K562 (cell line): ENCODE results near the gene FRRS1L. TPM values are rescaled to one million over a fixed set of nuclear protein-coding genes. Genes with fewer than 3 reads are reported as not detected.

Experiments used
- ATF4 ChIP-seq: fragments of 450-650 bp; formaldehyde crosslinking; IDR thresholded peaks from 2 replicates; pipeline ENCODE4 v1.4.0; 2022; ENCODE audit warnings: mild to moderate bottlenecking, moderate library complexity
- DPF2 ChIP-seq: fragments of 450-650 bp; IDR thresholded peaks from 2 replicates; pipeline ENCODE4 v1.6.1; 2016
- EP400 ChIP-seq: fragments of 450-650 bp; IDR thresholded peaks from 2 replicates; pipeline ENCODE4 v1.6.1; 2017; ENCODE audit warnings: antibody characterized with exemption, mild to moderate bottlenecking, moderate library complexity
- ERF ChIP-seq: fragments of 450-650 bp; formaldehyde crosslinking; IDR thresholded peaks from 2 replicates; pipeline ENCODE4 v1.4.0; 2020; ENCODE audit warnings: mild to moderate bottlenecking, mixed read lengths
- FOXA1 ChIP-seq: fragments of 450-650 bp; IDR thresholded peaks from 2 replicates; pipeline ENCODE4 v1.6.1; 2016; ENCODE audit warnings: mild to moderate bottlenecking, borderline replicate concordance
- FOXK1 ChIP-seq: sonication (generic); formaldehyde crosslinking; IDR thresholded peaks from 2 replicates; pipeline ENCODE4 v1.8.0; 2022; ENCODE audit warnings: missing genetic modification reagents, mild to moderate bottlenecking, borderline replicate concordance
- KDM4B ChIP-seq, 2 experiments: fragments of 450-650 bp in 1 of 2; sonication (generic) in 1 of 2; IDR thresholded peaks; 2 replicates each; pipeline ENCODE4 v1.6.1; 2016 to 2017; ENCODE audit warnings: borderline replicate concordance in 2 of 2, antibody characterized with exemption in 1 of 2, low read depth in 1 of 2, mild to moderate bottlenecking in 1 of 2
- MNT ChIP-seq, 2 experiments: fragments of 450-650 bp; conservative IDR thresholded peaks; 2 replicates each; pipeline ENCODE4 v1.6.1; 2017; ENCODE audit warnings: mild to moderate bottlenecking in 2 of 2, moderate library complexity in 2 of 2
- MTA3 ChIP-seq: fragments of 450-650 bp; formaldehyde crosslinking; IDR thresholded peaks from 2 replicates; pipeline ENCODE4 v1.6.1; 2017; ENCODE audit warnings: mild to moderate bottlenecking, borderline replicate concordance
- MYC ChIP-seq, 2 experiments: fragments of 250-450 bp in 1 of 2; sonication (Bioruptor Pico) in 1 of 2; IDR thresholded peaks; 2 replicates each; pipeline versions ENCODE4 v1.5.1 to v1.6.1; 2012 to 2021; ENCODE audit warnings: low read depth in 2 of 2, borderline replicate concordance in 1 of 2, improper control_type of control experiment in 1 of 2, low read length in 1 of 2, mild to moderate bottlenecking in 1 of 2, moderate library complexity in 1 of 2
- NFATC3 ChIP-seq: fragments of 450-650 bp; IDR thresholded peaks from 2 replicates; pipeline ENCODE4 v1.6.1; 2017; ENCODE audit warnings: mild to moderate bottlenecking
- PBX2 ChIP-seq, 2 experiments: IDR thresholded peaks in 1 of 2; conservative IDR thresholded peaks in 1 of 2; 2 replicates each; pipeline ENCODE4 v1.6.1; 2016; ENCODE audit warnings: low read depth in 2 of 2, mild to moderate bottlenecking in 1 of 2, missing compliant biosample characterization in 1 of 2, missing genetic modification characterization in 1 of 2, moderate library complexity in 1 of 2
- TAF7 ChIP-seq: fragments of 450-650 bp; IDR thresholded peaks from 2 replicates; pipeline ENCODE4 v1.6.1; 2016; ENCODE audit warnings: missing genetic modification characterization, missing compliant biosample characterization
- TAL1 ChIP-seq: fragments of 450-650 bp; IDR thresholded peaks from 2 replicates; pipeline ENCODE4 v1.6.1; 2016; ENCODE audit warnings: mild to moderate bottlenecking
- TRIM24 ChIP-seq, 2 experiments: fragments of 450-650 bp; IDR thresholded peaks; 2 replicates each; pipeline ENCODE4 v1.6.1; 2016
- ZNF184 ChIP-seq: sonication (generic); formaldehyde crosslinking; IDR thresholded peaks from 2 replicates; pipeline ENCODE4 v1.5.0; 2020; ENCODE audit warnings: missing genetic modification reagents
- ZNF780A ChIP-seq: fragments of 250-450 bp; sonication (Bioruptor Pico); IDR thresholded peaks from 2 replicates; pipeline ENCODE4 v1.5.0; 2021; ENCODE audit warnings: mild to moderate bottlenecking
- polyA plus RNA-seq, 8 experiments: library from polyadenylated mRNA; depleted of rRNA in 4 of 8; stranded (reverse) in 5 of 8; unstranded in 3 of 8; fragments of >200 nt; fragmentation: Nextera tagmentation in 2 of 8; fragmentation: Illumina TruSeq in 1 of 8; extraction: Ambion mirVana in 2 of 8; extraction: Trizol in 1 of 8; gene quantifications; 2 replicates each; pipeline versions ENCODE4 v1.2.1 to v1.2.3, GENCODE V29; 2011 to 2014; ENCODE audit warnings: inconsistent platforms in 1 of 8, missing spikeins in 1 of 8
- total RNA-seq, 7 experiments: library from RNA; depleted of rRNA in 6 of 7; stranded (reverse); fragments of >200 nt in 6 of 7; fragmentation: Illumina TruSeq in 2 of 7; extraction: Trizol in 2 of 7; gene quantifications; 2 replicates each; pipeline versions ENCODE4 v1.2.1 to v1.2.3, GENCODE V29; 2011 to 2021; ENCODE audit warnings: low replicate concordance in 1 of 7
- TF ChIP-seq, protein P1 (sequence below): fragments of 450-650 bp; IDR thresholded peaks from 2 replicates; pipeline ENCODE4 v1.6.1; 2018; ENCODE audit warnings: mild to moderate bottlenecking, low read depth; ENCODE audit not compliant: partially characterized antibody
- TF ChIP-seq, protein P2 (sequence below): sonication (generic); formaldehyde crosslinking; IDR thresholded peaks from 2 replicates; pipeline ENCODE4 v1.8.0; 2023; ENCODE audit warnings: mild to moderate bottlenecking, missing genetic modification reagents

The FRRS1L gene
- total and polyA plus RNA-seq, 9 of the 15 experiments (the other 6 are each of a cell fraction or from before 2014, with no cell fraction given) = under 0.01 to 0.04 (median 0.03) TPM; not detected in 5

DNA sequence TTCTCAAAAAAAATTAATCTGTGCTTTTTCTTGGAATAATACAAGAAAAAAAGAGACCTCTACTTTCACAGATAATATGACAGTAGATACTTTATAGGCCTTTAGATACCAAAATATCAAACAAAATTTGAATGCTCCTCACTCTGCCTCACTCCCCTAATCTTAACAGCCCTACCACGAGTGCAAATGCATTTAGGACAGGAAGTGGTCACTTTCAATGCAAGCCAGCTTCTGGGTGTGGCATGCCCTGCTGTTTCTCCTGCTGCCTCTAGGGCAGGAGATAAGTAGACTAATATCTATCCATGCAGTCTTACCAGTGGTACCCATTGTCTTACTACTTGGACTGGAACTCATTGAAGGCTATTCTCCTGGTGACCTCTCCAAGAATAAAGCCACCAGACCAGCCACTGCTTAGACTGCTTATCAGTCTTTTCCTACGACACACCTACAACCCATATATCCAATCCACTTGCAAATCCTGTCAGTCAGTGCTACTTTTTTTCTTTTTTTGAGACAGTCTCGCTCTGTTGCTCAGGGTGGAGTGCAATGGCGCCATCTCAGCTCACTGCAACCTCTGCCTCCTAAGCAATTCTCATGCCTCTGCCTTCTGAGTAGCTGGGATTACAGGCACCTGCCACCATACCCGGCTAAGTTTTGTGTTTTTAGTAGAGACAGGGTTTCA is 23.0 kb downstream of the FRRS1L start (continued):
- TF ChIP-seq TAF7 (tag) = no peak
- TF ChIP-seq ZNF780A (CRISPR knock-in tag) = no peak
- peak; percentile 25 to 49; a peak in 2 of 4 replicates for TF ChIP-seq MNT (conservative IDR thresholded peaks at IDR 0.05)
- TF ChIP-seq TAL1 = peak; percentile 42; the same call in 1 of the 2 replicates
- TF ChIP-seq FOXA1 = no peak
- no peak for TF ChIP-seq ATF4 (CRISPR knock-in tag)
- peak; percentile 73 for TF ChIP-seq MYC (IDR thresholded peaks at IDR 0.05; ENCODE audit: low read depth, low read length)
- no peak for TF ChIP-seq MYC (CRISPR knock-in tag; IDR thresholded peaks at IDR 0.05; ENCODE audit: borderline replicate concordance, low read depth)
- TF ChIP-seq, protein P1, sequence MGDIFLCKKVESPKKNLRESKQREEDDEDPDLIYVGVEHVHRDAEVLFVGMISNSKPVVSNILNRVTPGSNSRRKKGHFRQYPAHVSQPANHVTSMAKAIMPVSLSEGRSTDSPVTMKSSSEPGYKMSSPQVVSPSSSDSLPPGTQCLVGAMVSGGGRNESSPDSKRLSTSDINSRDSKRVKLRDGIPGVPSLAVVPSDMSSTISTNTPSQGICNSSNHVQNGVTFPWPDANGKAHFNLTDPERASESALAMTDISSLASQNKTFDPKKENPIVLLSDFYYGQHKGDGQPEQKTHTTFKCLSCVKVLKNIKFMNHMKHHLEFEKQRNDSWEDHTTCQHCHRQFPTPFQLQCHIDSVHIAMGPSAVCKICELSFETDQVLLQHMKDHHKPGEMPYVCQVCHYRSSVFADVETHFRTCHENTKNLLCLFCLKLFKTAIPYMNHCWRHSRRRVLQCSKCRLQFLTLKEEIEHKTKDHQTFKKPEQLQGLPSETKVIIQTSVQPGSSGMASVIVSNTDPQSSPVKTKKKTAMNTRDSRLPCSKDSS = peak; percentile 38
- TF ChIP-seq DPF2 = peak; percentile 80
- peak; percentile 36; the same call in 1 of the 2 replicates for TF ChIP-seq EP400
- TF ChIP-seq MTA3 = 0 out of 2 replicates have a peak, but pooled peaks have one; percentile 33
- no peak for TF ChIP-seq FOXK1 (CRISPR knock-in tag)
- TF ChIP-seq ZNF184 = no peak
- 0 out of 4 replicates have a peak, but pooled peaks have one; percentile 10 to 14 for TF ChIP-seq TRIM24 (IDR thresholded peaks at IDR 0.05)
- no peak for TF ChIP-seq NFATC3
- no peak for TF ChIP-seq ERF (CRISPR knock-in tag)
- TF ChIP-seq, protein P2, sequence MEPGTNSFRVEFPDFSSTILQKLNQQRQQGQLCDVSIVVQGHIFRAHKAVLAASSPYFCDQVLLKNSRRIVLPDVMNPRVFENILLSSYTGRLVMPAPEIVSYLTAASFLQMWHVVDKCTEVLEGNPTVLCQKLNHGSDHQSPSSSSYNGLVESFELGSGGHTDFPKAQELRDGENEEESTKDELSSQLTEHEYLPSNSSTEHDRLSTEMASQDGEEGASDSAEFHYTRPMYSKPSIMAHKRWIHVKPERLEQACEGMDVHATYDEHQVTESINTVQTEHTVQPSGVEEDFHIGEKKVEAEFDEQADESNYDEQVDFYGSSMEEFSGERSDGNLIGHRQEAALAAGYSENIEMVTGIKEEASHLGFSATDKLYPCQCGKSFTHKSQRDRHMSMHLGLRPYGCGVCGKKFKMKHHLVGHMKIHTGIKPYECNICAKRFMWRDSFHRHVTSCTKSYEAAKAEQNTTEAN (CRISPR knock-in tag) = no peak
- TF ChIP-seq PBX2 (CRISPR knock-in tag; IDR thresholded peaks at IDR 0.05; ENCODE audit: low read depth) = no peak
- no peak for TF ChIP-seq PBX2 (tag; conservative IDR thresholded peaks at IDR 0.05; ENCODE audit: low read depth)
- no peak for TF ChIP-seq KDM4B (IDR thresholded peaks at IDR 0.05; ENCODE audit: borderline replicate concordance in 2 of 2, low read depth in 1 of 2)
